Measurements from ENCODE around the gene CAMSAP1.

The CAMSAP1 gene

DNA sequence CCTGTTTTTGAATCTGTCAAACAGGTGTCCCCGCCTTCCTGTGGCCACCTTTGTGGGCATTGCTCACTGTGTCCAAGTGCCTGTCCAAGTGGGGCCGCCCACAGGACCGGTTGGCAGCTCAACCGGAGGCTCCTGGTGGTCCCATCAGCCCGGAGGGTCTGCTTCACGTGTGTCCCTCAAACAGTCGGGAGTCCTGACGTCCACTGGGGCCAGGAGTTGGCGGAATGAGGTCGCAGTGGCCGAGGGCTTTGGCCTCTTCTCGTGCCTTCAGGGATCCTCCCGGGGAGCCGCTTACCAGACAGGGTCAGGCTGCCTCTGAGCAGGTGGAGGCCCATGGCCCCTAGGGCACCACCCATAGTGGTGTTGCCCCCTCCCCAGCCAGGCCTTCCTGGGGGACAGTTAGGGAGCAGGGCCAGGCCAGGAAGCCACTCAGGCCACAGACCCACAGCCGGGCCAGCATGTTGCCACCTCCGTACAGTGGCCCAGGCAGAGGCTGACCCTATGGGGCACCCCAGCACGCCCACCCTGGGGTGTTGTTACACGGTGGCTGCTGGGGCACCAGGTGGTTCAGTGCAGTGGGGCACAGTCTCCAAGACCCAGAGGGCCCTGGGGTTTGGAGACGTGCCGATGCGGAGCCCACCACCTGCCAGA lies 135.8 kb downstream of the CAMSAP1 start:
- TF ChIP-seq, protein P1, sequence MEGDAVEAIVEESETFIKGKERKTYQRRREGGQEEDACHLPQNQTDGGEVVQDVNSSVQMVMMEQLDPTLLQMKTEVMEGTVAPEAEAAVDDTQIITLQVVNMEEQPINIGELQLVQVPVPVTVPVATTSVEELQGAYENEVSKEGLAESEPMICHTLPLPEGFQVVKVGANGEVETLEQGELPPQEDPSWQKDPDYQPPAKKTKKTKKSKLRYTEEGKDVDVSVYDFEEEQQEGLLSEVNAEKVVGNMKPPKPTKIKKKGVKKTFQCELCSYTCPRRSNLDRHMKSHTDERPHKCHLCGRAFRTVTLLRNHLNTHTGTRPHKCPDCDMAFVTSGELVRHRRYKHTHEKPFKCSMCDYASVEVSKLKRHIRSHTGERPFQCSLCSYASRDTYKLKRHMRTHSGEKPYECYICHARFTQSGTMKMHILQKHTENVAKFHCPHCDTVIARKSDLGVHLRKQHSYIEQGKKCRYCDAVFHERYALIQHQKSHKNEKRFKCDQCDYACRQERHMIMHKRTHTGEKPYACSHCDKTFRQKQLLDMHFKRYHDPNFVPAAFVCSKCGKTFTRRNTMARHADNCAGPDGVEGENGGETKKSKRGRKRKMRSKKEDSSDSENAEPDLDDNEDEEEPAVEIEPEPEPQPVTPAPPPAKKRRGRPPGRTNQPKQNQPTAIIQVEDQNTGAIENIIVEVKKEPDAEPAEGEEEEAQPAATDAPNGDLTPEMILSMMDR (IDR thresholded peaks at IDR 0.05; ENCODE audit: low read depth, low read length, missing control alignments) = no peak
- DNase-seq (ENCODE audit: low read depth) = no peak
- in situ Hi-C loops (cut with HindIII; ENCODE audit: low sequenced_read_pairs) = no loop called here
- no peak overlapping the region for H3K4me3 ChIP-seq (ENCODE audit: low read depth, low read length)

DNA sequence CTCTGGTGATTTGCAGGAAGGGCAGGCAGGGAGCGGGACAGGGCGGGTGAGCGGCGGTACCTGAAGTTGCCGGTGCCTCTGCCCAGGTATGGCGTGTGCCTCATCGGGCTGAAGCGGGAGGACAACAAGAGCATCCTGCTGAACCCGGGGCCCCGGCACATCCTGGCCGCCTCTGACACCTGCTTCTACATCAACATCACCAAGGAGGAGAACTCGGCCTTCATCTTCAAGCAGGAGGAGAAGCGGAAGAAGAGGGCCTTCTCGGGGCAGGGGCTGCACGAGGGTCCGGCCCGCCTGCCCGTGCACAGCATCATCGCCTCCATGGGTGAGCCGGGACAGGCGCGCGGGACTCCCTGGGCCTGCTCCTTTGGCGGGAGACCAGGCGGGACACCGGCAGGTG lies 136.6 kb downstream of the CAMSAP1 start:
- TF ChIP-seq, protein P1 (IDR thresholded peaks at IDR 0.05; ENCODE audit: low read depth, low read length, missing control alignments) = no peak
- in situ Hi-C loops (cut with HindIII; ENCODE audit: low sequenced_read_pairs) = no loop called here
- no peak overlapping the region for H3K4me3 ChIP-seq (ENCODE audit: low read depth, low read length)
- DNase-seq (ENCODE audit: low read depth) = no peak

DNA sequence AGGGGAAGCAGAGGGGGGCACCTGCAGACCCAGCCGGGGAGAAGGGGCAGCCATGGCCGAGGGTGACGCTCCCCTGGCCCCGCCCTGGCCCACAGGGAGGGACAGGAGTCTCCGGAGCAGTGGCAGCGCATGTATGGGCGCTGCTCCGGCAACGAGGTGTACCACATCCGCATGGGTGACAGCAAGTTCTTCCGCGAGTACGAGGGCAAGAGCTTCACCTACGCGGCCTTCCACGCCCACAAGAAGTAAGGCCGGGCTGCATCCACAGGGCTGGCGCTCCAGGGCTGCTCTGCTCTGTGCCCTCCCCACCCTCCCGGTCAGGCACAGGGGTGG lies 137.2 kb downstream of the CAMSAP1 start:
- in situ Hi-C loops (cut with HindIII; ENCODE audit: low sequenced_read_pairs) = no loop called here

DNA sequence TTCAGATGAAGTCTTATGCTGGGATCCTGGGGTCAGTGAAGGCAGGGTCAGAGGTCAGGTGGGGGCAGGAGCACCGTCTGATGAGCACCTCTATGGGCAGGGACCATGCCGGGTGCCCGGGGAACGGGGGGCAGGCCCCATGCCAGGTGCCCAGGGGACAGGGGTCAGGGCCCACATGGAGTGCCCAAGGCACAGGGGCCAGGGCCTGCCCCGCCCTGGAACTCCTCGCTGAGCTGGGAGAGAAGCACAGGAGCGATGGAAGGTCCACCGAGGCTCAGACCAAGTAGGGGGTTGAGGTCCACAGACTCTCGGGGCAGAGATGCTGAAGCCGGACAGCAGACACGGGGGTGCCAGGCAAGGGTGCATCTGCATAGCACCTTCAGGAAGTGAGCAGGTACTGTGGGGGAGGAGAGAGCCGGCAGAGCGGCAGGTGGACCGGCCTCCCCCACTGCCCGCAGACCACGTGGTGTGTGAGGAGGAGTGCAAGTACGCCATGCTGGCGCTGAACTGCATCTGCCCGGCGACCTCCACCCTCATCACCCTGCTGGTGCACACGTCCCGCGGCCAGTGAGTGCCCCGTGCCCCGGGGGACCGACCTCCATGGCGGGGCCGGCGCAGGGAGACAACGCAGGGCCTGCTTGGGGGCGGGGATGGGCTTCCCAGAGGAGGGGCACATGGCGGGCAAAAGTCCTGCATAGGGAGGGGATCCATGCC lies 137.7 kb downstream of the CAMSAP1 start:
- no peak overlapping the region for H3K4me3 ChIP-seq (ENCODE audit: low read depth, low read length)
- TF ChIP-seq, protein P1 (IDR thresholded peaks at IDR 0.05; ENCODE audit: low read depth, low read length, missing control alignments) = no peak
- no peak for DNase-seq (ENCODE audit: low read depth)
- in situ Hi-C loops (cut with HindIII; ENCODE audit: low sequenced_read_pairs) = no loop called here

More for the DNA sequence above, 137.2 kb downstream of the CAMSAP1 start:
- no peak overlapping the region for H3K4me3 ChIP-seq (ENCODE audit: low read depth, low read length)
- TF ChIP-seq, protein P1 (IDR thresholded peaks at IDR 0.05; ENCODE audit: low read depth, low read length, missing control alignments) = no peak
- no peak for DNase-seq (ENCODE audit: low read depth)

DNA sequence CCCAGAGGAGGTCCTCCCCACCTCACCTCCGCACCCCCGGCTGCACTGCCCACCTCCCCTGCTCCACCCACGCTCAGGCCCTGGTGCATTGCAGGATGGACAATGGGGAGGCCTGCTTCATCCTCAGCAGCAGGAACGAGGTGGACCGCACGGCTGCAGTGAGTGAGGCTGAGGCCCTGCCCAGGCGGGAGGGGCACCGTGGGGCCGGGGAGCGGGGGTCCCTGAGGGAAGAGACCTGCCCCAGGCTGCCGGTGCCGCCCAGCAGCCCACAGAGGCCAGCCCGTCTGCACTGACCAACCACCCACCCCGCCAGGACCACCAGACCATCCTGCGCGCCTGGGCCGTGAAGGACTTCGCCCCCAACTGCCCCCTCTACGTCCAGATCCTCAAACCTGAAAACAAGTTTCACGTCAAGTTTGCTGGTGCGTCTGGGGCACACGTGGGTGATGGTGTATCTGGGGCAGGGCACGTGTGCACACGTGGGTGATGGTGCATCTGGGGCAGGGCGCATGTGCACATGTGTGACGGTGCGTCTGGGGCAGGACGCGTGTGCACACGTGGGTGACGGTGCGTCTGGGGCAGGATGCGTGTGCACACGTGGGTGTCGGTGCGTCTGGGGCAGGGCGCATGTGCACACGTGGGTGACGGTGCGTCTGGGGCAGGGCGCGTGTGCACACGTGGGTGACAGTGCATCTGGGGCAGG lies 138.7 kb downstream of the CAMSAP1 start:
- no peak overlapping the region for H3K4me3 ChIP-seq (ENCODE audit: low read depth, low read length)
- no peak for DNase-seq (ENCODE audit: low read depth)
- in situ Hi-C loops (cut with HindIII; ENCODE audit: low sequenced_read_pairs) = no loop called here
- TF ChIP-seq, protein P1 (IDR thresholded peaks at IDR 0.05; ENCODE audit: low read depth, low read length, missing control alignments) = no peak

DNA sequence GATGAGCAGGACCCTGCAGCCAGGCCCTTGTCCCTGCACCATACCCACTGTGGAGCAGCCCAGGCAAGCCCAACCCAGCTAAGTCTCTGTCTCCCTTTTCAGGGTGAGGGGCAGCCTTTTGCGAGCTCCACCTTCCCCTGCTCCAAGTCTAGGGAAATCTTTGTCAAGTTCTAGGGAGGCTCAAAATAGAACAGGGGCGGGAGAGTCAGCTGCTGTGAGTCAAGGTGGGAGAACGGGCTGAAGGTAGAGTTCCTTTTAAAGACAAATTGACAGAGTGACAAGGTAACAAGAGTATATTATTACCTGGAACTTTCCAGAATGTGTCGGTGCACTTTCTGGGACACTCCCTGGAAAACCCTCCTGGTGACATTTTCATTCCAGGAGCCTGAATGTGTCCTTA lies 140.6 kb downstream of the CAMSAP1 start:
- TF ChIP-seq, protein P1 (IDR thresholded peaks at IDR 0.05; ENCODE audit: low read depth, low read length, missing control alignments) = no peak
- DNase-seq (ENCODE audit: low read depth) = no peak
- H3K4me3 ChIP-seq (ENCODE audit: low read depth, low read length) = no peak overlapping the region
- in situ Hi-C loops (cut with HindIII; ENCODE audit: low sequenced_read_pairs) = no loop called here

Measured in astrocyte of the cerebellum (primary cell).